Activated naive CD8-positive, alpha-beta T cell treated with anti-CD3 and anti-CD28 coated beads for 36 hours (primary cell): ENCODE data around the gene SERINC2. TPM values are rescaled to one million over a fixed set of nuclear protein-coding genes. Genes with fewer than 3 reads are reported as not detected.

Source experiments
- DNase-seq: peaks from one replicate; pipeline ENCODE4 v3.0.0; 2021
- H3K27ac Mint-ChIP-seq: one replicate; pipeline ENCODE4 v1.8.0; 2022; ENCODE audit warnings: mild to moderate bottlenecking, moderate library complexity, mixed read lengths
- H3K27me3 Mint-ChIP-seq: one replicate; pipeline ENCODE4 v1.8.0; 2022; ENCODE audit warnings: mild to moderate bottlenecking, mixed read lengths
- H3K36me3 Mint-ChIP-seq: one replicate; pipeline ENCODE4 v1.8.0; 2021; ENCODE audit warnings: mild to moderate bottlenecking, mixed read lengths
- H3K4me1 Mint-ChIP-seq: one replicate; pipeline ENCODE4 v1.8.0; 2021; ENCODE audit warnings: mixed read lengths
- H3K4me3 Mint-ChIP-seq: one replicate; pipeline ENCODE4 v1.8.0; 2022; ENCODE audit warnings: mild to moderate bottlenecking, moderate library complexity, mixed read lengths
- H3K9me3 Mint-ChIP-seq: one replicate; pipeline ENCODE4 v1.8.0; 2022; ENCODE audit warnings: mixed read lengths
- total RNA-seq, 2 experiments: library from RNA; stranded (reverse); gene quantifications; one replicate each; pipeline ENCODE4 v1.2.3, GENCODE V29; 2021

Gene SERINC2
- total RNA-seq, 2 experiments from 2014 or later: 0.16 TPM; not detected in 1

- Mint-ChIP-seq H3K27me3 (peaks cover 3% of the 10 kb centered on the region), H3K4me1 (peaks cover 9% of the 10 kb centered on the region), H3K4me3 (no peak overlapping the region), H3K36me3 (no peaks in the 10 kb centered on the region), H3K27ac (no peak overlapping the region), H3K9me3 (no peaks in the 10 kb centered on the region)
- no peak for DNase-seq
Measured at GRCh38 chr1:31398246-31398645, 14.8 kb upstream of the SERINC2 start.

DNA sequence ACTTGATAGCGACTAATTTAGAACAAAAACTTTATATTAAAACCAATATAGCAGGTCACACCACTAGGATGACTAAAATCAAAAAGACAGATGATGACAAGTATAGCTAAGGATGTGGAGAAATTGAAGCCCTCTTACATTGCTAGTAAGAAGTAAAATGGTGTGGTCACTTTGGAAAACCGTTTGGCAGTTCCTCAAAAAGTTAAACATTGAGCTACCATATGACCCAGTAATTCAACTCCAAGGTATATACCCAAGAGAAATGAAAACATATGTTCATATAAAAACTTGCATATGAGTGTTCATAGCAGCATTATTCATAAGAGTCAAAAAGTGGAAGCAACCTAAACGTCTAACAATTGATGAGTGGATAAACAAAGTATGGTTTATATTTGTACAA lies 13.0 kb upstream of the SERINC2 start:
- DNase-seq: no peak
- H3K4me1 Mint-ChIP-seq: peaks cover 2% of the 10 kb centered on the region
- H3K27ac Mint-ChIP-seq: no peak overlapping the region
- no peak overlapping the region for H3K4me3 Mint-ChIP-seq
- no peaks in the 10 kb centered on the region for H3K36me3 Mint-ChIP-seq
- H3K27me3 Mint-ChIP-seq: peaks cover 6% of the 10 kb centered on the region
- H3K9me3 Mint-ChIP-seq: no peaks in the 10 kb centered on the region

DNA sequence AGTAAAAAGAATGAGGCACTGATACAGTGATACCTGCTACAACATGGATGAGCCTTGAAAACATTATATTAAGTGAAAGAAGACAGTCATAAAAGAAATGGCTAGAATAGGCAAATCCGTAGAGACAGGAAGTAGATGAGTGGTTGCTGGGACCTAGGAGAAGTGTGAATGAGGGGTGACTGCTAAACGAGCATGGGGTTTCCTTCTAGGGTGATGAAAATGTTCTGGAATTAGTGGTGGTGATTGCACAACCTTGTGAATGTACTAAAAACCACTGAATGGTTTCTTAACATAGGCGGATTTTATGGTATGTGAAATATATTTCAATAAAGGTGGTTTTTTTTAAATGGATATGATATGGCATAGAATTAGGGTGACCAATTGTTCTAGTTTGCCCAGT lies 12.6 kb upstream of the SERINC2 start:
- no peak for DNase-seq
- Mint-ChIP-seq H3K36me3 (no peaks in the 10 kb centered on the region), H3K9me3 (no peaks in the 10 kb centered on the region), H3K27ac (no peak overlapping the region), H3K4me3 (no peak overlapping the region), H3K4me1 (no peaks in the 10 kb centered on the region), H3K27me3 (peaks cover 4% of the 10 kb centered on the region)

GRCh38 chr1:31401241-31401640 lies 11.8 kb upstream of the SERINC2 start:
- no peaks in the 10 kb centered on the region for H3K36me3 Mint-ChIP-seq
- no peak overlapping the region for H3K4me3 Mint-ChIP-seq
- H3K27ac Mint-ChIP-seq: no peak overlapping the region
- no peaks in the 10 kb centered on the region for H3K9me3 Mint-ChIP-seq
- no peak for DNase-seq
- H3K4me1 Mint-ChIP-seq: no peaks in the 10 kb centered on the region
- H3K27me3 Mint-ChIP-seq: peaks cover 4% of the 10 kb centered on the region

- H3K4me3 Mint-ChIP-seq: no peak overlapping the region
- no peaks in the 10 kb centered on the region for H3K36me3 Mint-ChIP-seq
- no peak for DNase-seq
- H3K27me3 Mint-ChIP-seq: peaks cover 16% of the 10 kb centered on the region
- H3K27ac Mint-ChIP-seq: no peak overlapping the region
- H3K4me1 Mint-ChIP-seq: no peaks in the 10 kb centered on the region
- no peaks in the 10 kb centered on the region for H3K9me3 Mint-ChIP-seq
Measured at GRCh38 chr1:31405578-31406245, 7.3 kb upstream of the SERINC2 start.

GRCh38 chr1:31407029-31407626 lies 5.9 kb upstream of the SERINC2 start:
- Mint-ChIP-seq H3K27me3 (peaks cover 30% of the 10 kb centered on the region), H3K4me1 (no peaks in the 10 kb centered on the region), H3K9me3 (no peaks in the 10 kb centered on the region), H3K36me3 (no peaks in the 10 kb centered on the region), H3K27ac (no peak overlapping the region), H3K4me3 (no peak overlapping the region)
- DNase-seq: no peak

- DNase-seq: no peak
- no peaks in the 10 kb centered on the region for H3K9me3 Mint-ChIP-seq
- H3K36me3 Mint-ChIP-seq: no peaks in the 10 kb centered on the region
- H3K27me3 Mint-ChIP-seq: peaks cover 40% of the 10 kb centered on the region
- no peak overlapping the region for H3K4me3 Mint-ChIP-seq
- H3K4me1 Mint-ChIP-seq: peaks cover 3% of the 10 kb centered on the region
- no peak overlapping the region for H3K27ac Mint-ChIP-seq
Measured at GRCh38 chr1:31408788-31409318, 4.2 kb upstream of the SERINC2 start.

DNA sequence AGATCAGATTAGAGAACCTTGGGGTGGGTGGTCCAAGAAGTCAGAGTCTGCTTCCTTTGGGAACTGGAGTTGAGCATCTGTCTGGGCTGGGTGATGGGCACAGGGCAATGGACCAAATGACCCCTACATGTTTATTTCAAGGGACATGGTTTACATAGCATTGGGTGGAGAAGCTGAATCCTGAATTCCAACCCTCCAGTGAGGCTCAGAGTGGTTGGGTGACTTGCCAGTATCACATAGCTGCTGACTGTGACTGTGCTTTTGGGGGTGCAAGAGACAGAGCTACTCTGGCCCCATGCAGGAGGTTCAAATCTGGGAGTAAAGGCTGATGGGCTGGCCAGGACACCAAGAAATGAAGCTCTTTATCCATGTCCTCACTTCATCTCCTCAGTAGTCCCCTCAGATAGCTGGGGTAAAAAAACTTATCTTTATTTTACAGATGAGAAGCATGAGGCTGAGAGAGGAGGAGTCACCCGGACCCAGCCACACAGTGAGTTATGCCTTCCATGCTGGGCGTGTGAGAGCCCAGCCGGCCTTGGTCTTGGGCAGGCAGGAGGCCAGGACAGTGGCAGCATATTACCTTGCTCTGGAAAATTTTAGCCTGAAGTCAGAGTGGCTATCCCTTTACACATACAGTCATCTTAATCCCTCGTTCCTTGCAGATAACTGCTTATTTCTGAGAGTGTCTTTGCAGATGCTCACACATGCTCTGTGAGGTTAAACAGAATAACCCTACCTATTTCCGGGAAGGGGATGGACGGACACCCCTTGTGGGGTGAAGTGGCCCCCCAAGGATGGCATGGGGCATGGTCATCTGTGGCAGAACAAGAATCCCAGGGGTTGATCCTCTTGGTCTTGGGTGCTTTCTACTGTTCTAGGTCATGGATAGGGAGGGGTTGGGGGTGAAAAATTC lies 2.8 kb upstream of the SERINC2 start:
- no peaks in the 10 kb centered on the region for H3K36me3 Mint-ChIP-seq
- no peak for DNase-seq
- peaks cover 4% of the 10 kb centered on the region for H3K4me1 Mint-ChIP-seq
- no peaks in the 10 kb centered on the region for H3K9me3 Mint-ChIP-seq
- H3K27me3 Mint-ChIP-seq: peaks cover 50% of the 10 kb centered on the region
- H3K4me3 Mint-ChIP-seq: no peak overlapping the region
- H3K27ac Mint-ChIP-seq: no peak overlapping the region

DNA sequence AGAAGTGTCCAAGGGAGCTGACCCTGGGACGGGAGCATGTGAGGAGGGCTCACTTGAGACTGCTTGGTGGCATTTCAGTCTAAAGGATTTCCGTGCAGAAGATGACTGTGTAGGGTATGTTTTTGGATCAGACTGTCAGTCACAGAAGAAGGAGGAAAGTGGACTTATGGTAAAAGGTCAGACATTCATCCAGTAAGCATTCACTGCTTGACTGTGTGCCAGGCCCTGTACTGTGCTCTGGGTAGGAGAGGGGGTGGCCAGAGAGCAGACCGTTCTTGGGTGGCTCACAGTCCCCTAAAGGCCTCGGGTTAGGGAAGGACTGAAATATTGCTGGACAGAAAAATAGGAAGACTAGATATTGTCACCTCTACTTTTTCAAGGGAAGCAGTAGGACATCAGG lies 2.1 kb upstream of the SERINC2 start:
- no peak for DNase-seq
- H3K4me3 Mint-ChIP-seq: no peak overlapping the region

GRCh38 chr1:31412205-31412604 lies 808 bp upstream of the SERINC2 start:
- no peaks in the 10 kb centered on the region for H3K36me3 Mint-ChIP-seq
- no peak overlapping the region for H3K27ac Mint-ChIP-seq
- H3K9me3 Mint-ChIP-seq: no peaks in the 10 kb centered on the region
- peaks cover 70% of the 10 kb centered on the region for H3K27me3 Mint-ChIP-seq
- peaks cover 4% of the 10 kb centered on the region for H3K4me1 Mint-ChIP-seq
- DNase-seq: no peak
- peak overlapping the region; percentile 24 for H3K4me3 Mint-ChIP-seq

More for the DNA sequence above, 2.1 kb upstream of the SERINC2 start:
- Mint-ChIP-seq H3K27me3 (peaks cover 57% of the 10 kb centered on the region), H3K4me1 (peaks cover 4% of the 10 kb centered on the region), H3K27ac (no peak overlapping the region), H3K36me3 (no peaks in the 10 kb centered on the region), H3K9me3 (no peaks in the 10 kb centered on the region)

GRCh38 chr1:31413405-31414001 lies 490 bp downstream of the SERINC2 start:
- H3K4me1 Mint-ChIP-seq: peaks cover 4% of the 10 kb centered on the region
- no peaks in the 10 kb centered on the region for H3K9me3 Mint-ChIP-seq
- peak overlapping the region; percentile 74 for H3K4me3 Mint-ChIP-seq
- no peak overlapping the region for H3K27ac Mint-ChIP-seq
- H3K27me3 Mint-ChIP-seq: peaks cover 75% of the 10 kb centered on the region
- no peaks in the 10 kb centered on the region for H3K36me3 Mint-ChIP-seq
- peak; percentile 15 for DNase-seq

- Mint-ChIP-seq H3K27me3 (peaks cover 69% of the 10 kb centered on the region), H3K36me3 (no peaks in the 10 kb centered on the region), H3K4me1 (peaks cover 4% of the 10 kb centered on the region), H3K4me3 (no peak overlapping the region), H3K27ac (no peak overlapping the region), H3K9me3 (no peaks in the 10 kb centered on the region)
- no peak for DNase-seq
Measured at GRCh38 chr1:31414980-31415370, 2.0 kb downstream of the SERINC2 start.

- Mint-ChIP-seq H3K4me3 (no peak overlapping the region), H3K4me1 (peaks cover 4% of the 10 kb centered on the region), H3K9me3 (no peaks in the 10 kb centered on the region), H3K27ac (no peak overlapping the region), H3K36me3 (no peaks in the 10 kb centered on the region), H3K27me3 (peaks cover 64% of the 10 kb centered on the region)
- no peak for DNase-seq
Measured at GRCh38 chr1:31415658-31416057, 2.6 kb downstream of the SERINC2 start.

GRCh38 chr1:31416101-31416736 lies 3.2 kb downstream of the SERINC2 start:
- no peaks in the 10 kb centered on the region for H3K9me3 Mint-ChIP-seq
- H3K36me3 Mint-ChIP-seq: no peaks in the 10 kb centered on the region
- no peak for DNase-seq
- no peak overlapping the region for H3K4me3 Mint-ChIP-seq
- H3K4me1 Mint-ChIP-seq: peaks cover 4% of the 10 kb centered on the region
- H3K27ac Mint-ChIP-seq: no peak overlapping the region
- H3K27me3 Mint-ChIP-seq: peaks cover 59% of the 10 kb centered on the region
